K562 (cell line): ENCODE results near the gene CCDC85C. TPM values are rescaled to one million over a fixed set of nuclear protein-coding genes. Genes with fewer than 3 reads are reported as not detected.

Experiments
- DNMT1 ChIP-seq: fragments of 450-650 bp; IDR thresholded peaks from 2 replicates; pipeline ENCODE4 v1.6.1; 2016; ENCODE audit warnings: antibody characterized with exemption, mild to moderate bottlenecking
- FUS ChIP-seq: fragments of 200-400 bp; formaldehyde crosslinking; optimal IDR thresholded peaks from 2 replicates; pipeline ENCODE3; 2017; ENCODE audit warnings: low read depth, low read length
- JUND ChIP-seq, 2 experiments: IDR thresholded peaks; 2 replicates in 1 of 2; 3 replicates in 1 of 2; pipeline ENCODE4 v1.6.1; 2011; ENCODE audit warnings: borderline replicate concordance in 2 of 2, low read depth in 2 of 2, low read length in 2 of 2, improper control_type of control experiment in 1 of 2, missing biosample characterization in 1 of 2, missing genetic modification characterization in 1 of 2, missing genetic modification reagents in 1 of 2
- RBM17 ChIP-seq: fragments of 200-400 bp; formaldehyde crosslinking; IDR thresholded peaks from 2 replicates; pipeline ENCODE4 v1.6.1; 2017; ENCODE audit warnings: low read depth, mild to moderate bottlenecking, low read length, borderline replicate concordance
- SETDB1 ChIP-seq: IDR thresholded peaks from one replicate; pipeline ENCODE4 v1.6.1; 2012; ENCODE audit warnings: low read length, control low read depth, inconsistent platforms
- SNRNP70 ChIP-seq: fragments of 200-400 bp; formaldehyde crosslinking; optimal IDR thresholded peaks from 2 replicates; pipeline ENCODE3; 2017; ENCODE audit warnings: low read depth, low read length
- TEAD1 ChIP-seq, 2 experiments: fragments of 450-650 bp in 1 of 2; sonication (generic) in 1 of 2; formaldehyde crosslinking; IDR thresholded peaks; 2 replicates each; pipeline versions ENCODE4 v1.4.0 to v1.8.0; 2020 to 2022; ENCODE audit warnings: mild to moderate bottlenecking in 2 of 2, missing genetic modification reagents in 1 of 2
- ZNF384 ChIP-seq: IDR thresholded peaks from 2 replicates; pipeline ENCODE4 v1.6.1; 2012; ENCODE audit warnings: low read depth, low read length, improper control_type of control experiment
- ZNF830 ChIP-seq: fragments of 250-450 bp; sonication (Bioruptor Pico); IDR thresholded peaks from 2 replicates; pipeline ENCODE4 v1.5.0; 2021; ENCODE audit warnings: mild to moderate bottlenecking
- polyA plus RNA-seq, 8 experiments: library from polyadenylated mRNA; depleted of rRNA in 4 of 8; stranded (reverse) in 5 of 8; unstranded in 3 of 8; fragments of >200 nt; fragmentation: Nextera tagmentation in 2 of 8; fragmentation: Illumina TruSeq in 1 of 8; extraction: Ambion mirVana in 2 of 8; extraction: Trizol in 1 of 8; gene quantifications; 2 replicates each; pipeline versions ENCODE4 v1.2.1 to v1.2.3, GENCODE V29; 2011 to 2014; ENCODE audit warnings: inconsistent platforms in 1 of 8, missing spikeins in 1 of 8
- total RNA-seq, 7 experiments: library from RNA; depleted of rRNA in 6 of 7; stranded (reverse); fragments of >200 nt in 6 of 7; fragmentation: Illumina TruSeq in 2 of 7; extraction: Trizol in 2 of 7; gene quantifications; 2 replicates each; pipeline versions ENCODE4 v1.2.1 to v1.2.3, GENCODE V29; 2011 to 2021; ENCODE audit warnings: low replicate concordance in 1 of 7
- TF ChIP-seq, protein P1 (sequence below), 2 experiments: fragments of 450-650 bp in 1 of 2; sonication (generic) in 1 of 2; formaldehyde crosslinking in 1 of 2; IDR thresholded peaks; 2 replicates each; pipeline versions ENCODE4 v1.7.1 to v1.9.0; 2016 to 2022; ENCODE audit warnings: inconsistent platforms in 1 of 2, mild to moderate bottlenecking in 1 of 2, missing genetic modification reagents in 1 of 2
- TF ChIP-seq, protein P2 (sequence below), 2 experiments: fragments of 450-650 bp; IDR thresholded peaks; 2 replicates each; pipeline ENCODE4 v1.6.1; 2018; ENCODE audit warnings: mild to moderate bottlenecking in 2 of 2, low read depth in 1 of 2; ENCODE audit not compliant: partially characterized antibody in 2 of 2
- TF ChIP-seq, protein P3 (sequence below): fragments of 450-650 bp; IDR thresholded peaks from 2 replicates; pipeline ENCODE4 v1.6.1; 2014; ENCODE audit warnings: low read depth, mild to moderate bottlenecking, moderate library complexity, borderline replicate concordance

The CCDC85C gene
- total and polyA plus RNA-seq, 9 of the 15 experiments (the other 6 are each of a cell fraction or from before 2014, with no cell fraction given): 0.18 to 22.0 (median 6.3) TPM

DNA sequence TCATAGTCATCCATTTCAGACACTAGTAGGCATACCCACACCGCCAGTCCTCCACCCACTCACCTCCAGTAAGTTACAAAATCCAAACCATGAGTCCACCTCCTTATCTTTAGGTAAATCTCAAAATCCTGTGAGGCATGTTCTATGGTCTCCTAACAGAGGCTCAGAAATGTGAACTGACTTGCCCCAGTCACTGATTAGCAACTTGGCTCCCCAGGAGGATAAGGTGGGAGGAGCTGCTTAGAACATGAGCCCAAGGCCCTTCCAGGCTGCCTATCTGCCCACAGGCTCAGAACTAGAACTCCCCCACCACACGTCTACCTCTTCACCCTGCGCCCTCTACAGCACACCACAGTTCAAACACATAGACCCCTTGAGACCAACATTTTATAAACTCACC is 143.2 kb downstream of the CCDC85C start (continued):
- TF ChIP-seq, protein P1, sequence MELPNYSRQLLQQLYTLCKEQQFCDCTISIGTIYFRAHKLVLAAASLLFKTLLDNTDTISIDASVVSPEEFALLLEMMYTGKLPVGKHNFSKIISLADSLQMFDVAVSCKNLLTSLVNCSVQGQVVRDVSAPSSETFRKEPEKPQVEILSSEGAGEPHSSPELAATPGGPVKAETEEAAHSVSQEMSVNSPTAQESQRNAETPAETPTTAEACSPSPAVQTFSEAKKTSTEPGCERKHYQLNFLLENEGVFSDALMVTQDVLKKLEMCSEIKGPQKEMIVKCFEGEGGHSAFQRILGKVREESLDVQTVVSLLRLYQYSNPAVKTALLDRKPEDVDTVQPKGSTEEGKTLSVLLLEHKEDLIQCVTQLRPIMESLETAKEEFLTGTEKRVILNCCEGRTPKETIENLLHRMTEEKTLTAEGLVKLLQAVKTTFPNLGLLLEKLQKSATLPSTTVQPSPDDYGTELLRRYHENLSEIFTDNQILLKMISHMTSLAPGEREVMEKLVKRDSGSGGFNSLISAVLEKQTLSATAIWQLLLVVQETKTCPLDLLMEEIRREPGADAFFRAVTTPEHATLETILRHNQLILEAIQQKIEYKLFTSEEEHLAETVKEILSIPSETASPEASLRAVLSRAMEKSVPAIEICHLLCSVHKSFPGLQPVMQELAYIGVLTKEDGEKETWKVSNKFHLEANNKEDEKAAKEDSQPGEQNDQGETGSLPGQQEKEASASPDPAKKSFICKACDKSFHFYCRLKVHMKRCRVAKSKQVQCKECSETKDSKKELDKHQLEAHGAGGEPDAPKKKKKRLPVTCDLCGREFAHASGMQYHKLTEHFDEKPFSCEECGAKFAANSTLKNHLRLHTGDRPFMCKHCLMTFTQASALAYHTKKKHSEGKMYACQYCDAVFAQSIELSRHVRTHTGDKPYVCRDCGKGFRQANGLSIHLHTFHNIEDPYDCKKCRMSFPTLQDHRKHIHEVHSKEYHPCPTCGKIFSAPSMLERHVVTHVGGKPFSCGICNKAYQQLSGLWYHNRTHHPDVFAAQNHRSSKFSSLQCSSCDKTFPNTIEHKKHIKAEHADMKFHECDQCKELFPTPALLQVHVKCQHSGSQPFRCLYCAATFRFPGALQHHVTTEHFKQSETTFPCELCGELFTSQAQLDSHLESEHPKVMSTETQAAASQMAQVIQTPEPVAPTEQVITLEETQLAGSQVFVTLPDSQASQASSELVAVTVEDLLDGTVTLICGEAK (IDR thresholded peaks at IDR 0.05): no peak
- TF ChIP-seq, protein P1 (CRISPR knock-in tag; IDR thresholded peaks at IDR 0.05): no peak
- TF ChIP-seq SETDB1: no peak
- TF ChIP-seq, protein P2, sequence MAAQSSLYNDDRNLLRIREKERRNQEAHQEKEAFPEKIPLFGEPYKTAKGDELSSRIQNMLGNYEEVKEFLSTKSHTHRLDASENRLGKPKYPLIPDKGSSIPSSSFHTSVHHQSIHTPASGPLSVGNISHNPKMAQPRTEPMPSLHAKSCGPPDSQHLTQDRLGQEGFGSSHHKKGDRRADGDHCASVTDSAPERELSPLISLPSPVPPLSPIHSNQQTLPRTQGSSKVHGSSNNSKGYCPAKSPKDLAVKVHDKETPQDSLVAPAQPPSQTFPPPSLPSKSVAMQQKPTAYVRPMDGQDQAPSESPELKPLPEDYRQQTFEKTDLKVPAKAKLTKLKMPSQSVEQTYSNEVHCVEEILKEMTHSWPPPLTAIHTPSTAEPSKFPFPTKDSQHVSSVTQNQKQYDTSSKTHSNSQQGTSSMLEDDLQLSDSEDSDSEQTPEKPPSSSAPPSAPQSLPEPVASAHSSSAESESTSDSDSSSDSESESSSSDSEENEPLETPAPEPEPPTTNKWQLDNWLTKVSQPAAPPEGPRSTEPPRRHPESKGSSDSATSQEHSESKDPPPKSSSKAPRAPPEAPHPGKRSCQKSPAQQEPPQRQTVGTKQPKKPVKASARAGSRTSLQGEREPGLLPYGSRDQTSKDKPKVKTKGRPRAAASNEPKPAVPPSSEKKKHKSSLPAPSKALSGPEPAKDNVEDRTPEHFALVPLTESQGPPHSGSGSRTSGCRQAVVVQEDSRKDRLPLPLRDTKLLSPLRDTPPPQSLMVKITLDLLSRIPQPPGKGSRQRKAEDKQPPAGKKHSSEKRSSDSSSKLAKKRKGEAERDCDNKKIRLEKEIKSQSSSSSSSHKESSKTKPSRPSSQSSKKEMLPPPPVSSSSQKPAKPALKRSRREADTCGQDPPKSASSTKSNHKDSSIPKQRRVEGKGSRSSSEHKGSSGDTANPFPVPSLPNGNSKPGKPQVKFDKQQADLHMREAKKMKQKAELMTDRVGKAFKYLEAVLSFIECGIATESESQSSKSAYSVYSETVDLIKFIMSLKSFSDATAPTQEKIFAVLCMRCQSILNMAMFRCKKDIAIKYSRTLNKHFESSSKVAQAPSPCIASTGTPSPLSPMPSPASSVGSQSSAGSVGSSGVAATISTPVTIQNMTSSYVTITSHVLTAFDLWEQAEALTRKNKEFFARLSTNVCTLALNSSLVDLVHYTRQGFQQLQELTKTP (IDR thresholded peaks at IDR 0.05; ENCODE audit: low read depth in 1 of 2, partially characterized antibody in 2 of 2): no peak
- TF ChIP-seq, protein P3, sequence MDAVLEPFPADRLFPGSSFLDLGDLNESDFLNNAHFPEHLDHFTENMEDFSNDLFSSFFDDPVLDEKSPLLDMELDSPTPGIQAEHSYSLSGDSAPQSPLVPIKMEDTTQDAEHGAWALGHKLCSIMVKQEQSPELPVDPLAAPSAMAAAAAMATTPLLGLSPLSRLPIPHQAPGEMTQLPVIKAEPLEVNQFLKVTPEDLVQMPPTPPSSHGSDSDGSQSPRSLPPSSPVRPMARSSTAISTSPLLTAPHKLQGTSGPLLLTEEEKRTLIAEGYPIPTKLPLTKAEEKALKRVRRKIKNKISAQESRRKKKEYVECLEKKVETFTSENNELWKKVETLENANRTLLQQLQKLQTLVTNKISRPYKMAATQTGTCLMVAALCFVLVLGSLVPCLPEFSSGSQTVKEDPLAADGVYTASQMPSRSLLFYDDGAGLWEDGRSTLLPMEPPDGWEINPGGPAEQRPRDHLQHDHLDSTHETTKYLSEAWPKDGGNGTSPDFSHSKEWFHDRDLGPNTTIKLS: no peak
- TF ChIP-seq SNRNP70: no peak
- TF ChIP-seq FUS: no peak
- no peak for TF ChIP-seq RBM17
- TF ChIP-seq ZNF830 (CRISPR knock-in tag): no peak
- no peak for TF ChIP-seq JUND (IDR thresholded peaks at IDR 0.05; ENCODE audit: borderline replicate concordance, low read depth, low read length)
- TF ChIP-seq JUND (tag; IDR thresholded peaks at IDR 0.05; ENCODE audit: borderline replicate concordance, low read depth, low read length): peak; percentile 18; the same call in 1 of the 3 replicates
- TF ChIP-seq TEAD1 (CRISPR knock-in tag; IDR thresholded peaks at IDR 0.05): no peak
- TF ChIP-seq ZNF384: no peak
- no peak for TF ChIP-seq DNMT1
